Fibroblast of skin of right quadriceps (primary cell): ENCODE data around the gene DNTTIP2.
"Not testable (repeated sequence)": the region's sequence is repeated elsewhere in the genome, so short reads cannot be mapped to it uniquely, and the experiment has no call there.

Source experiments
- DNase-seq: peaks from one replicate; pipeline ENCODE4 v3.0.0-alpha.2; 2013

DNTTIP2 gene

GRCh38 chr1:93878889-93879586, at the start of gene DNTTIP2:
Gene DNTTIP2, minus strand, starts transcription at chr1:93879206. Its CDS starts 58 bp downstream, at chr1:93879148.
- DNase-seq: peak; percentile 92

GRCh38 chr1:93925206-93925605, 46.2 kb upstream of the DNTTIP2 start:
- DNase-seq: no peak

- no peak for DNase-seq
Observed at GRCh38 chr1:93919780-93920179, 40.8 kb upstream of the DNTTIP2 start.

- DNase-seq: no peak
Observed at GRCh38 chr1:93917302-93917701, 38.3 kb upstream of the DNTTIP2 start.

GRCh38 chr1:93910880-93911279, 31.9 kb upstream of the DNTTIP2 start:
- not testable (repeated sequence) for DNase-seq

GRCh38 chr1:93910305-93910704, 31.3 kb upstream of the DNTTIP2 start:
- no peak for DNase-seq

- peak; percentile 94 for DNase-seq
Observed at GRCh38 chr1:93909146-93910050, 30.4 kb upstream of the DNTTIP2 start, which contains the start of gene GCLM. Gene GCLM, minus strand, starts transcription at chr1:93909430. Its CDS starts 267 bp downstream, at chr1:93909163.

- DNase-seq: no peak
Observed at GRCh38 chr1:93908394-93909145, 29.6 kb upstream of the DNTTIP2 start.

GRCh38 chr1:93907718-93908117, 28.7 kb upstream of the DNTTIP2 start:
- DNase-seq: peak; percentile 42

GRCh38 chr1:93906480-93906879, 27.5 kb upstream of the DNTTIP2 start:
- no peak for DNase-seq

- DNase-seq: peak; percentile 57
Observed at GRCh38 chr1:93905734-93906133, 26.7 kb upstream of the DNTTIP2 start.

GRCh38 chr1:93905051-93905450, 26.0 kb upstream of the DNTTIP2 start:
- no peak for DNase-seq

- no peak for DNase-seq
Observed at GRCh38 chr1:93904228-93904627, 25.2 kb upstream of the DNTTIP2 start.

- no peak for DNase-seq
Observed at GRCh38 chr1:93900723-93901504, 21.9 kb upstream of the DNTTIP2 start.

- DNase-seq: no peak
Observed at GRCh38 chr1:93899543-93900207, 20.7 kb upstream of the DNTTIP2 start.

- DNase-seq: no peak
Observed at GRCh38 chr1:93888900-93889299, 9.9 kb upstream of the DNTTIP2 start.

- no peak for DNase-seq
Observed at GRCh38 chr1:93882269-93882668, 3.3 kb upstream of the DNTTIP2 start.

- DNase-seq: no peak
Observed at GRCh38 chr1:93880731-93881130, 1.7 kb upstream of the DNTTIP2 start.

- peak; percentile 14 for DNase-seq
Observed at GRCh38 chr1:93878501-93878888, 511 bp downstream of the DNTTIP2 start.

GRCh38 chr1:93877529-93877928, 1.5 kb downstream of the DNTTIP2 start:
- DNase-seq: no peak

- DNase-seq: no peak
Observed at GRCh38 chr1:93876244-93876643, 2.8 kb downstream of the DNTTIP2 start.
